Common myeloid progenitor, CD34-positive (primary cell): ENCODE results near the gene RNASET2.

ENCODE experiments used
- CTCF ChIA-PET: fragments of 350-600 bp; sonication (Branson Sonifier 250); formaldehyde crosslinking; loops from one replicate; lab custom pipeline; 2021; ENCODE audit warnings: antibody characterized with exemption; lab: Charles Lee
- POLR2A ChIA-PET: fragments of 350-600 bp; sonication (Branson Sonifier 250); formaldehyde crosslinking; loops from one replicate; lab custom pipeline; 2021; ENCODE audit warnings: antibody characterized with exemption; lab: Charles Lee
- DNase-seq, 3 donors: peaks; one replicate each; pipeline versions ENCODE4 v3.0.0 to v3.0.0-alpha.2; 2013
- H3K27ac ChIP-seq, 2 experiments: 1 replicate in 1 of 2; 2 replicates in 1 of 2; pipeline ENCODE4 v1.7.0; 2013; ENCODE audit warnings: inconsistent platforms in 2 of 2, low read length in 2 of 2, mild to moderate bottlenecking in 2 of 2, low read depth in 1 of 2, moderate library complexity in 1 of 2; ENCODE audit not compliant: severe bottlenecking in 2 of 2, insufficient read depth in 1 of 2, poor library complexity in 1 of 2
- H3K27me3 ChIP-seq, 5 experiments: replicated peaks in 2 of 5; 1 replicate in 3 of 5; 2 replicates in 2 of 5; pipeline versions ENCODE4 v1.6.1 to v1.7.0; 2013; ENCODE audit warnings: low read length in 4 of 5, mild to moderate bottlenecking in 2 of 5, moderate library complexity in 2 of 5, inconsistent platforms in 1 of 5; ENCODE audit not compliant: insufficient read depth in 5 of 5, control insufficient read depth in 4 of 5
- H3K36me3 ChIP-seq, 4 experiments: 1 replicate in 2 of 4; 2 replicates in 2 of 4; pipeline versions ENCODE4 v1.6.1 to v1.7.0; 2013; ENCODE audit warnings: low read length in 3 of 4, control low read depth in 1 of 4, mild to moderate bottlenecking in 1 of 4; ENCODE audit not compliant: control insufficient read depth in 4 of 4, insufficient read depth in 4 of 4
- H3K4me1 ChIP-seq, 4 experiments: 1 replicate in 3 of 4; 2 replicates in 1 of 4; pipeline versions ENCODE4 v1.6.1 to v1.7.1; 2013; ENCODE audit warnings: low read length in 3 of 4, mild to moderate bottlenecking in 3 of 4, control low read depth in 1 of 4, inconsistent platforms in 1 of 4, moderate library complexity in 1 of 4; ENCODE audit not compliant: control insufficient read depth in 4 of 4, insufficient read depth in 4 of 4; ENCODE audit errors: control extremely low read depth in 1 of 4
- H3K4me3 ChIP-seq, 7 experiments: 1 replicate in 4 of 7; 2 replicates in 3 of 7; pipeline versions ENCODE4 v1.5.1 to v1.7.0; 2013; ENCODE audit warnings: mild to moderate bottlenecking in 7 of 7, low read length in 6 of 7, moderate library complexity in 6 of 7, inconsistent platforms in 2 of 7, low read depth in 2 of 7, control low read depth in 1 of 7; ENCODE audit not compliant: insufficient read depth in 4 of 7, control insufficient read depth in 1 of 7; ENCODE audit errors: extremely low read depth in 1 of 7
- H3K9me3 ChIP-seq, 5 experiments: 1 replicate in 4 of 5; 2 replicates in 1 of 5; pipeline versions ENCODE4 v1.6.1 to v1.7.1; 2013; ENCODE audit warnings: low read length in 4 of 5, mild to moderate bottlenecking in 2 of 5, inconsistent platforms in 1 of 5, low read depth in 1 of 5, moderate library complexity in 1 of 5; ENCODE audit not compliant: control insufficient read depth in 4 of 5, insufficient read depth in 2 of 5; ENCODE audit errors: control extremely low read depth in 1 of 5
- WGBS: methylation state at CpG from one replicate; pipeline ENCODE4 v1.1.5; 2013; ENCODE audit not compliant: insufficient coverage; 5-methylcytosine and 5-hydroxymethylcytosine counted together

Gene RNASET2

DNA sequence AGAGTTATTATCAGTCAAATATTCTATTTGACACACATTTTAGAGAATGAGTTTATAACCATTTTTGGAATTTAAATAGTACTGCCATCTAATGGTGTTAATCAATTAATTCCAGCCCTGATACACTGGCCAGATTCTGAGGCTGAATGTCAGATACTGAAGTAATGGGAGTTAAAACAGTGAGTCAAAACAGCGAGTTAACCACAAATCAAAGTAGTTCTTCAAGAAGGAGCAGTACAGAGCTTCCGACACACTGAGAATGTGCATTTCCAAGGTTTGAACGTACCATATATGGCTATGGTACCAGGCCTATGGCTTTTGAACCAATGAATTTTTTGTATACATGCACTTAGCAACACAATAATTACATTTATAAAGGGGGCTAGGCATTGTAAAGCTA lies 31.6 kb upstream of the RNASET2 start:
- H3K27ac ChIP-seq = no peak overlapping the region
- POLR2A ChIA-PET = no interaction called here
- 100% methylated on average over 1 of the region's 3 CpGs for WGBS
- H3K4me1 ChIP-seq = peaks cover 0 to 4% (median 0%) of the 10 kb centered on the region in 4 experiments
- CTCF ChIA-PET = interaction anchor here (0.9 to 6.7 kb wide), 15 partner anchors 8 to 211 kb away, joined by 3 to 86 read pairs (median 7); partner anchors contain the start of gene RNASET2
- peaks cover 0 to 2% (median 0%) of the 10 kb centered on the region in 5 experiments for H3K27me3 ChIP-seq
- peak in 1 of 3 donors; percentile 27 for DNase-seq
- H3K4me3 ChIP-seq = no peak overlapping the region
- H3K9me3 ChIP-seq = peaks cover 0 to 3% (median 0%) of the 10 kb centered on the region in 5 experiments
- H3K36me3 ChIP-seq = peaks cover 0 to 37% (median 1%) of the 10 kb centered on the region in 4 experiments

GRCh38 chr6:166987448-166987847 lies 31.1 kb upstream of the RNASET2 start:
- H3K27ac ChIP-seq = no peak overlapping the region
- H3K4me1 ChIP-seq = peaks cover 0 to 4% (median 0%) of the 10 kb centered on the region in 4 experiments
- no peak for DNase-seq
- peaks cover 0 to 3% (median 0%) of the 10 kb centered on the region in 5 experiments for H3K9me3 ChIP-seq
- H3K36me3 ChIP-seq = peaks cover 0 to 37% (median 0%) of the 10 kb centered on the region in 4 experiments
- 100% methylated on average over 2 of the region's 6 CpGs for WGBS
- no peak overlapping the region for H3K4me3 ChIP-seq
- peaks cover 0 to 2% (median 0%) of the 10 kb centered on the region in 5 experiments for H3K27me3 ChIP-seq
- CTCF ChIA-PET = interaction anchor here (1.3 to 6.7 kb wide), 8 partner anchors 8 to 201 kb away, joined by 3 to 86 read pairs (median 13); partner anchors contain the start of gene RNASET2
- POLR2A ChIA-PET = no interaction called here

- no peaks in the 10 kb centered on the region for H3K4me1 ChIP-seq
- H3K27ac ChIP-seq = no peak overlapping the region
- WGBS = no CpG with 5 or more reads among the region's 3 CpGs
- no peak overlapping the region for H3K4me3 ChIP-seq
- H3K27me3 ChIP-seq = peaks cover 0 to 3% (median 0%) of the 10 kb centered on the region in 5 experiments
- H3K36me3 ChIP-seq = peaks cover 0 to 39% (median 0%) of the 10 kb centered on the region in 4 experiments
- DNase-seq = no peak
- H3K9me3 ChIP-seq = peaks cover 0 to 2% (median 0%) of the 10 kb centered on the region in 5 experiments
- POLR2A ChIA-PET = interaction anchor here (0.5 kb wide), 1 partner anchor 406 kb away, joined by 3 read pairs; no protein-coding TSS in a partner anchor
- CTCF ChIA-PET = interaction anchor here (1.2 to 4.8 kb wide), 5 partner anchors 9 to 29 kb away, joined by 3 to 34 read pairs (median 5); no protein-coding TSS in a partner anchor
Measured at GRCh38 chr6:166980738-166981137, 24.4 kb upstream of the RNASET2 start.

GRCh38 chr6:166977621-166978525 lies 21.5 kb upstream of the RNASET2 start:
- ChIA-PET POLR2A (no interaction called here), CTCF (interaction anchor here (1.9 to 4.8 kb wide), 2 partner anchors 11 to 19 kb away, joined by 6 to 34 read pairs; no protein-coding TSS in a partner anchor)
- Histone ChIP-seq H3K4me3 (no peak overlapping the region), H3K4me1 (no peaks in the 10 kb centered on the region), H3K27ac (no peak overlapping the region), H3K9me3 (no peaks in the 10 kb centered on the region), H3K36me3 (peaks cover 0 to 34% (median 0%) of the 10 kb centered on the region in 4 experiments), H3K27me3 (peaks cover 0 to 23% (median 0%) of the 10 kb centered on the region in 5 experiments)
- DNase-seq = no peak
- no CpG with 5 or more reads among the region's 9 CpGs for WGBS

DNA sequence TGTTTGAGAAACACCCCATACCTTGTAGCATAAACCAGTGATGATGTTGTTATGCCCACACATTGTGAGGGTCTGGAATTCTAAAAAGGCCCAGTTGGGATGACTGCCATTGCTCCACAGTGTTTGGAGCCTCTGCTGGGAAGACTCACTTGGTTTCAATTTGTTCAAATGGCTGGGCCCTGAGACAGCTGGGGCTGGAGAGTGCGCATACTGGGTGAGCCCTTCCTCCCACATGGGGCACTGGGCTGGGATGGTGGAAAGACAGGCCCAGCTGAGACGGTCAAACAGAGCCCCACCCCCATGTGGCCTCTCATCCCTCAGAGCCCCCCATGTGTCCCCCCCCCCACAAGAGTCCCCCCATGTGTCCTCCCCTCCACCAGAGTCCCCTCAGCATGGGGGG lies 20.3 kb upstream of the RNASET2 start:
- WGBS = no CpG with 5 or more reads among the region's 2 CpGs
- Histone ChIP-seq H3K4me1 (peaks cover 0 to 2% (median 0%) of the 10 kb centered on the region in 4 experiments), H3K27me3 (peaks cover 0 to 34% (median 0%) of the 10 kb centered on the region in 5 experiments), H3K27ac (no peak overlapping the region), H3K9me3 (no peaks in the 10 kb centered on the region), H3K36me3 (peaks cover 0 to 40% (median 0%) of the 10 kb centered on the region in 4 experiments), H3K4me3 (no peak overlapping the region)
- no peak for DNase-seq
- CTCF ChIA-PET = interaction anchor here (0.9 to 4.3 kb wide), 2 partner anchors 13 to 15 kb away, joined by 3 to 23 read pairs; no protein-coding TSS in a partner anchor
- POLR2A ChIA-PET = interaction anchor here (0.6 kb wide), 1 partner anchor 30 kb away, joined by 3 read pairs; no protein-coding TSS in a partner anchor

DNA sequence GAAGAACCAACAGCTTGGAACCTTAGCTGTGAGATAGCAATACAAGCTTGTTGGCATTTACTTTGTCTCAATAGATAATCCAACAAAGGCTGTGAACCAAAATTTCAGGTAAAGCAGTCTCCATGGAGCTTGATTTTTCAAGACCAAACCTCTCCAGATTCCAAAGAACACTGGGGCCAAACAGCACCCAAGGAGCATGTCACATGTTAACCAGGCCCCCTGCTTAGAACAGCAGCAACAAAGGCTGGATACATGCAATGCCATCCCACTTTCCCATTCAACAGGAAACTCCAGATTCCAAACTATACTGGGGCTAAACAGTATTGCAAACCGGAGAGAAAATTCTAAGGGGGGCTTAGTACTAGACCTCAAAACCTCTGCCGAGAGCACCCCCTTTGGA lies 15.8 kb upstream of the RNASET2 start:
- WGBS = 100% methylated on average over 2 of the region's 2 CpGs
- peaks cover 0 to 5% (median 3%) of the 10 kb centered on the region in 5 experiments for H3K9me3 ChIP-seq
- H3K4me1 ChIP-seq = peaks cover 11 to 27% (median 19%) of the 10 kb centered on the region in 4 experiments
- peaks cover 0 to 36% (median 0%) of the 10 kb centered on the region in 4 experiments for H3K36me3 ChIP-seq
- H3K27me3 ChIP-seq = peaks cover 0 to 51% (median 0%) of the 10 kb centered on the region in 5 experiments
- CTCF ChIA-PET = interaction anchor here (0.7 to 1.4 kb wide), 4 partner anchors 10 to 18 kb away, joined by 3 to 9 read pairs (median 4); no protein-coding TSS in a partner anchor
- H3K27ac ChIP-seq = no peak overlapping the region
- DNase-seq = no peak
- POLR2A ChIA-PET = no interaction called here
- H3K4me3 ChIP-seq = no peak overlapping the region
